Keratinocyte (primary cell): Measurements from ENCODE around the gene BAG5.

ENCODE experiments used
- EZH2 ChIP-seq: IDR thresholded peaks from one replicate; pipeline ENCODE4 v1.6.1; 2012; ENCODE audit warnings: inconsistent platforms, mild to moderate bottlenecking, low read length, moderate library complexity
- TF ChIP-seq, protein P1 (sequence below), 3 experiments: IDR thresholded peaks in 1 of 3; conservative IDR thresholded peaks in 1 of 3; optimal IDR thresholded peaks in 1 of 3; 2 replicates in 2 of 3; 3 replicates in 1 of 3; pipeline versions ENCODE3 to v1.5.1; 2011; ENCODE audit warnings: low read length in 3 of 3, mild to moderate bottlenecking in 3 of 3, moderate library complexity in 2 of 3, control low read depth in 1 of 3, inconsistent platforms in 1 of 3; ENCODE audit not compliant: insufficient read depth in 2 of 3; ENCODE audit errors: extremely low read depth in 1 of 3

DNA sequence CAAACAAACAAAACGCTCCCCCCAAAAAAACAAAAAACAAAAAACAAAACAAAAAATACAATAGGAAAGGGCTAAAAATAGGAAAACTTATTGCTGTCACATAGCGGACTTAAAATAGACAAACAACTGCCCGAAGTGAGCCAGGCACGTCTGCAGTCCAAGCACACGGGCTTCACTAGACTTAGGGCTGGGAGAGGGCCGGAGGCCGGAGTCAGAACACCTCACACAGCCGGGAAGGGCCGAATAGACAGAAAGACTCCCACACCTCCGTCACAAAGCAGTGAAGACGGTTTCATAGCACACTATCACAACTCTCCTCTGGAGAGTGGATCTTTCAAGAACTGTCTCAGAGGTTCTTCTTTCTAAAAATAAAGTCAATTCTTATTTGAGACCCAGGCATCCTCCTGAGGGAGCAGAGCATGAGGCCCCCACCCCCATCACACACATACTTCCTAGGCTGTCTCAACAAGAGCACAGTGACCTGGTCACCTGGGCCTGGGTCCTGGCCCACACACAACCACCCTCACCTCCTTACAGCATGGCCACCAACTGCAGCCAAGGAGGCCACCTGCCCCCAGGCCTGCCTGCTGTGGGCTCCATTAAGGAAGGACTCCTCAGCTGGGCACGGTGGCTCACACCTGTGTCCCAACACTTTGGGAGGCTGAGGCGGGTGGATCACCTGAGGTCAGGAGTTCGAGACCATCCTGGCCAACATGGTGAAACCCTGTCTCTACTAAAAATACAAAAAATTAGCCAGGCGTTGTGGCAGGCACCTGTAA is 6.7 kb downstream of the BAG5 start:
- TF ChIP-seq, protein P1, sequence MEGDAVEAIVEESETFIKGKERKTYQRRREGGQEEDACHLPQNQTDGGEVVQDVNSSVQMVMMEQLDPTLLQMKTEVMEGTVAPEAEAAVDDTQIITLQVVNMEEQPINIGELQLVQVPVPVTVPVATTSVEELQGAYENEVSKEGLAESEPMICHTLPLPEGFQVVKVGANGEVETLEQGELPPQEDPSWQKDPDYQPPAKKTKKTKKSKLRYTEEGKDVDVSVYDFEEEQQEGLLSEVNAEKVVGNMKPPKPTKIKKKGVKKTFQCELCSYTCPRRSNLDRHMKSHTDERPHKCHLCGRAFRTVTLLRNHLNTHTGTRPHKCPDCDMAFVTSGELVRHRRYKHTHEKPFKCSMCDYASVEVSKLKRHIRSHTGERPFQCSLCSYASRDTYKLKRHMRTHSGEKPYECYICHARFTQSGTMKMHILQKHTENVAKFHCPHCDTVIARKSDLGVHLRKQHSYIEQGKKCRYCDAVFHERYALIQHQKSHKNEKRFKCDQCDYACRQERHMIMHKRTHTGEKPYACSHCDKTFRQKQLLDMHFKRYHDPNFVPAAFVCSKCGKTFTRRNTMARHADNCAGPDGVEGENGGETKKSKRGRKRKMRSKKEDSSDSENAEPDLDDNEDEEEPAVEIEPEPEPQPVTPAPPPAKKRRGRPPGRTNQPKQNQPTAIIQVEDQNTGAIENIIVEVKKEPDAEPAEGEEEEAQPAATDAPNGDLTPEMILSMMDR (optimal IDR thresholded peaks at IDR 0.05 in 1 of 3, IDR thresholded peaks at IDR 0.05 in 1 of 3, conservative IDR thresholded peaks at IDR 0.05 in 1 of 3; ENCODE audit: extremely low read depth in 1 of 3, insufficient read depth in 2 of 3, low read length in 3 of 3): no peak
- TF ChIP-seq EZH2: no peak
